Inferior parietal cortex (tissue), 1 donor: Measurements from ENCODE around the gene CCR8.
"Not testable (repeated sequence)": the region's sequence is repeated elsewhere in the genome, so short reads cannot be mapped to it uniquely, and the experiment has no call there.

Source experiments
- DNase-seq: peaks from one replicate; pipeline ENCODE4 v3.0.0-alpha.2; 2016; ENCODE audit errors: extremely low spot score

Gene CCR8

DNA sequence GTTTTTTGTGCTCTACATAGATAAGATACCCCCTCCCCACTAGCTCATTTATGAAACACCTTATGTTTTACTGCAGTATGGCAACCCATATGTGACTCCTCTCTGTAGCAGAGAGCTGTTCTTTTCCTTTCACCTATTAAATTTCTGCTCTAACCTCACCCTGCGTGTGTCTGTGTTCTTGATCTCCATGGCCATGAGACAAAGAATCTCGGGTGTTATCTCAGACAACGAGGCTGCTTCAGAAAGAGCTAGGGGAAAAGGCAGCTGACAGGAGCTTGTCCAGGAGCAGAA lies 18.0 kb downstream of the CCR8 start:
- no peak for DNase-seq

DNA sequence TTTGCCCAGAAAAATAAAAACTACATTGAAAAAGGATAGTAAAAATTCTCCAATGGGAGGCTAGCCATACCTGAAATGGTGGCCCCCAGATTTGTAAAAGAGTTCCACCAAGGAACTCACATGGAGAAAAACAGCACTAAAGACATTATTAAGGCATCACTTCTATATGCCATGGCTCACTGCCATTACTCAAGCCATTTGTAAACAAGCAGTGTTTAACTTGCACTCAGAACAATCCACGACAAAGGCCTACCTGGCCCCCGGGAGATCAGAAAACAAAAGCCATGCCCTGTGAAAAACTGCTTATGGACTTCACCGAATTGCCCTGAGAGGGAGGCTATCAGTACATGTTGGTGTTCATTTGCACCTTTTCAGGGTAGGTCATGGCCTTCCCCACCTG lies 19.6 kb downstream of the CCR8 start:
- no peak for DNase-seq

DNA sequence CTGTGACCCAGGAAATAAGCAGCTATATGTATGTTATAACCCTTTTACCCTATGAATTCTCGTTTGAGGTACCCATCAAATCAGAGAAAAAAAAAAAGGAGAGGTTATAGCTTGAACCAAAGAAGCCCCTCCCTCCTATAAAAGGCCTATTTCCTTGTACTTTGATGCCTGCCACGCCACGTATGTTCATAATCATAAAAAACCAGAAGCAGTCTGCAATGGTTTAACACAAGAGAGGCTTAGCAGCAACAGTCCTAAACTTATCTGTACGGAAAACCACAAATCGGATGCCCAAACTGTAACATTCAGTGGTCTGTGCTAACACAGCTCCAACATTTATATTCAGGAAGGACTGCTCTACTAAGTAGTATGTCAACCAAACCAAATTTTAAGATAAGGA lies 21.2 kb downstream of the CCR8 start:
- no peak for DNase-seq

DNA sequence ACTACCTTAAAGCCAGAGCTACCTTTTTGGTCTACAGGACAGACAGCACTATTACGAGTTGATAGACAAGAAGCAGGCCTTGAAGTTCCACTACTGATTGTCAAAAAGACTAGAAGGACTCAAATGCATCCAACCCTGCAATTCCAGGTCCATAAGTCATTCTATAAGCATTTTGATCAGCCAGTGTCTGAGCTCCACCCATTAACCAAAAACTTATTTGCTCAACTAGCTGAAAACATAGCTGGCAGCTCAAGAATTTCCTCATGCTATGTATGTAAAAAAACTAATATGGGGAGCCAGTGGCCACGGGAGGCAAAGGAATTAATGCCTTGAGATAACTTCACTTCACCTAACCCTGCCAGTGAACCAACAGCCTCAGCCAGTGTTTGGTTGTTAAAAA lies 21.6 kb downstream of the CCR8 start:
- DNase-seq, result not testable (repeated sequence)

DNA sequence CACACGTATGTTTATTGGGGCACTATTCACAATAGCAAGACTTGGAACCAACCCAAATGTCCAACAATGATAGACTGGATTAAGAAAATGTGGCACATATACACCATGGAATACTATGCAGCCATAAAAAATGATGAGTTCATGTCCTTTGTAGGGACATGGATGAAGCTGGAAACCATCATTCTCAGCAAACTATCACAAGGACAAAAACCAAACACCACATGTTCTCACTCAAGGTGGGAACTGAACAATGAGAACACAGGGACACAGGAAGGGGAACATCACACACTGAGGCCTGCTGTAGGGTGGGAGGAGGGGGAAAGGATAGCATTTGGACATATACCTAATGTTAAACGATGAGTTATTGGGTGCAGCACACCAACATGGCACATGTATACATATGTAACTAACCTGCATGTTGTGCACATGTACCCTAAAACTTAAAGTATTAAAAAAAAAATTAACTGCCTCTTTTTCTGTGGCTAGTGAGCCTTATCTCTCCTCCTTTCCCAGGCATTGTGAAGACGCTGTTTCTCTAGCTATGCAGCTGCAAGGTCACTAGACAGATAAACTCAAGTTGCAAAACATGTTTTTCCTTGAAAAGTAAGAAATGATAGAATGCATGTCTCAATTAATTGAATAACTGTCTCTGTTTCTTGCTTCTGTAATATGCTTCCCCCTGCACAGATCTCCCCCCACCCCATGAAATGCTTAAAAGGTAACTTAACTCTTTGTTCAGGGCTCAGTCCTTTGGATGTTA lies 23.8 kb downstream of the CCR8 start:
- DNase-seq, result not testable (repeated sequence)

DNA sequence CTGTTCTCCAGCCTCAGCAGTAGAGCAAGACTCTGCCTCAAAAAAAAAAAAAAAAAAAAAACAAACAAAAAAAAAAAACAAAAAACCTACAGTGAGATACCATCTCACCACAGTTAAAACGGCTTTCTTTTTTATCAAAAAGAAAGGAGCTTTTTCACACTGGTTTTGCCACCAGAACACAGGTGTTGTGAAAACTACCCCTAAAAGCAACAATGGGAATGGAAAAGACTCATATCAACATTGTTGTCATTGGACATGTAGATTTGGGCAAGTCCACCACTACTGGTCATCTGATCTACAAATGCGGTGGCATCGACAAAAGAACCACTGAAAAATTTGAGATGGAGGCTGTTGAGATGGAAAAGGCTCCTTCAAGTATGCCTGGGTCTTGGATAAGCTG lies 28.8 kb downstream of the CCR8 start:
- DNase-seq, result no peak

DNA sequence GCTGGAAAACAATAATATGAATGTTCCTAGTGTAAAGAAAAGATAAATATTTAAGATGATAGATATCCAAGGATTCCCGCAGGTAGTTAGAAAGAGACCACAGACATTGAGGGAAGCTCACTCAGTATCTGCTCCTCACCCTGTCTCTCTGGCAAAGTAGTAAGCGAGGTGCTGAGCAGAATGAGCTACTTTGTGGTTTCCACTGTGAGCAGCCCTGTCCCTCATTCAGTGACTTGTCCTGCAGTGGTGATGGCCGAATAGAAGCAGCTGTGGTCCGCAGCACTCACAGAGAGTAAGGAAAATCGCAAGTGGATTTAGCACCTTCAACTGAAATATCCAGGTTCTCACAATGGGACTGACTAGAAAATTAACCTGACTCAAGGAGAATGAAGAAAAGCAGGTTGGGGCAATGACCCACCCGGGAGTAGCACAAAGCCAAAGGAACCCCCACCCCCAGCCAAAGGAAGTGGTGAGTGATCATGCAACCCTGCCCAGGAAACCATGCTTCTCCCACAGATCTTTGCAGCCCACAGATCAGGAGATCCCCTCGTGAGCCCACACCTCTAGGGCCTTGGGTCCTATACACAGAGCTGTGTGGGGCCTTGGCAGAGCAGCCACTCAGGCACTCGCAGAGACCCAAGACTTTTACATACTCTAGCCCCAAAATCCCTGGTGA lies 31.9 kb downstream of the CCR8 start:
- DNase-seq, result no peak

DNA sequence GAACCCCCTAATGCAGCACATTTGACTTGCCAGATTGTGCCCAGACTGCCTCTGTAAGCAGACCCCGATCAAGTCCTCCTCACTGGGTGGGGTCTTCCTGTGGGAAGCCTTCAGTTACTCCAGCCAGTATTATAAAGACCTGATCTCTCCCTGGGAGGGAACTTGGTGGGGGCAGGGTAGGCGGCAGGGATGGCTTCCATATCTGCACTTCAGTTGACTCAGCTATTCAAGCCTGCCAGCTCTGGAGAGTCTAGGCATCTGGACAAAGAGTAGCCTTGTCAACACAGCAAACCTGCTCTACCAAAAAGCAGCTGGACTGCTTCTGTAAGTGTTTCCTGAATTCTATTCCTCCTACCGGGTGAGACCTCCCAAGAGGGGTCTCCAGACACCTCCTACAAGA lies 32.7 kb downstream of the CCR8 start:
- DNase-seq, result no peak

DNA sequence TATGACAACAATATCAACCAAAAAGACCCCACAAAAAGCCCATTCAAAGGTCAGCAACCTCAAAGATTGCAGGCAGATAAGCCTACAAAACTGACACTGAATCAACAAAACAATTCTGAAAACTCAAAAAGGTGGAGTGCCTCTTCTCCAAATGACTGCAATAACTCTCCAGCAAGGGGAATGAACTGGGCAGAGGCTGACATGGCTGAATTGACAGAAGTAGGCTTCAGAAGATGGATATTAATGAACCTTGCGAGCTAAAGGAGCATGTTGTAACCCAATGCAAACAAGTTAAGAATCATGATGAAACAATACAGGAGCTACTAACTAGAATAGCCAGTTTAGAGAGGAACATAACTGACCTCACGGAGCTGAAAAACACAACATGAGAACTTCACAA lies 33.3 kb downstream of the CCR8 start:
- DNase-seq, result no peak

DNA sequence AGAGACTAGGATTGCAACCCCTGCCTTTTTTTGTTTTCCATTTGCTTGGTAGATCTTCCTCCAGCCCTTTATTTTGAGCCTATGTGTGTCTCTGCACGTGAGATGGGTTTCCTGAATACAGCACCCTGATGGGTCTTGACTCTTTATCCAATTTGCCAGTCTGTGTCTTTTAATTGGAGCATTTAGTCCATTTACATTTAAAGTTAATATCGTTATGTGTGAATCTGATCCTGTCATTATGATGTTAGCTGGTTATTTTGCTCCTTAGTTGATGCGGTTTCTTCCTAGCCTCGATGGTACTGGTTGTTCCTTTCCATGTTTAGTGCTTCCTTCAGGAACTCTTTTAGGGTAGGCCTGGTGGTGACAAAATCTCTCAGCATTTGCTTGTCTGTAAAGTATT lies 40.9 kb downstream of the CCR8 start:
- DNase-seq, result not testable (repeated sequence)

DNA sequence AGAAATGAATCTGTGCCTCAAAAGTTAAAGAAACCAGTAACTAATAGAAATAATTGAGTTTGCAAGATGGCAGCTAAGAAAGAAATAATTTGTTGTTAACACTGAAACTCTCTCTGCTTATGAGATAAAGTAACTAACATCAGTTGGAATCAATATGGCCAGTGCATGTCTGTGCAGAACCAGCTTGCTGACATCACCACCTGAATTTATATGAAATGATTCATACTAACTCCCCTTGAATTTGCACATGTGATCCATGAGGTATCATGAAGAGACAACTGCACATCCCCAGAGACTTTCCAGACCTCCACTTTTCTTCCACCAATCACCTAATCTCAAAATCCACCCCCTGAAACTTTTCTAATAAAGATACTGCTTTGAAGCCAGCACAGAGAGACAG lies 43.3 kb downstream of the CCR8 start:
- DNase-seq, result no peak

DNA sequence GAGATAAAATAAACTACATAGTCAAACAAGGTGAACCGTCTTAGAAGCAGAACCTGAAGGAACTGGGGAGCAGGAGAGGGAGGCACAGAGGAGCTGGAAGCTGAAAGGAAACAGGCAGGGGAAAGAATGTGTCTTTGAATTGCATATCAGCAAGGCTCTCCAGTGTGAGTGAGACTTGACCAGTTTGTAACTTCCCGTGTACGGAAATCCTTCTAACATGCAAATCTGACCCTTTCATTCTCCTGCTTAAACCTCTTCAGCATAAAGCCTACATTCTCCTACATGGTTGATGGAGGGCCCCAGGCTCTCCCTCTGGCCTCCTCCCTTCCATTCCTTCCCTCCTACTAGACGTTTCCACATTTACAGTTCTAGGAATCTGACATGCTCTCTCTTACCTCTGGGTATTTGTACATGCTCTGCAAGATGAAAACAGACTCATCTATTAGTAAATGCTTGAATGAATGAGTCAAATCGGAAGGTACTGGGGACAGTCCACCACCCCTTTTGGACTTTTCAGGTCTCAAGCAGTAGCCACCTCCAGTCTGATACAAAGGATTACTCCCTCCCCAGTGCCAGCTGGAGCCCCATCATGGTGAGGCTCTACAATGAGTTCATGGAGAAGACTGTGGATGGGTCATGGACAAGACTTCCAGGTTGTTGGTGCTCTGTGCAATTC lies 47.6 kb downstream of the CCR8 start:
- DNase-seq, result no peak

DNA sequence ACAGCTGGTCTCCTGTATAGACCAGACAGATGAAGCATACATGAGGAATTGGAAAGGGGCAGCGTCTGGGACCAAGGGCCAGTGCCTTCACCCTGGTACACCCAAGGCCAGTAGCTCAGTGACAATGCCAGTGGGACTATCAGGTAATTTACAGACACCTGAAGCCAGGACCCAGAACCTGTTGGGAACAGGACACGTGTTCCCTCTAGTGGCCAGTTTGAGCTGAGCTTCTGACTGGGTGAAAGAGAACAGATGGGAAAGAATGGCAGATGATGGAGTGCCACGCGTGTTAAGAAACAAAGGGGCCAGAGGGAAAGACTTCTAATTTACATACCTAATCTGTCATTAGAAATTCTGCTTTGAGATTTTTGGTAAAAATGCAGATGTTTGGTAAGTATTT lies 48.6 kb downstream of the CCR8 start:
- DNase-seq, result peak; percentile 17

DNA sequence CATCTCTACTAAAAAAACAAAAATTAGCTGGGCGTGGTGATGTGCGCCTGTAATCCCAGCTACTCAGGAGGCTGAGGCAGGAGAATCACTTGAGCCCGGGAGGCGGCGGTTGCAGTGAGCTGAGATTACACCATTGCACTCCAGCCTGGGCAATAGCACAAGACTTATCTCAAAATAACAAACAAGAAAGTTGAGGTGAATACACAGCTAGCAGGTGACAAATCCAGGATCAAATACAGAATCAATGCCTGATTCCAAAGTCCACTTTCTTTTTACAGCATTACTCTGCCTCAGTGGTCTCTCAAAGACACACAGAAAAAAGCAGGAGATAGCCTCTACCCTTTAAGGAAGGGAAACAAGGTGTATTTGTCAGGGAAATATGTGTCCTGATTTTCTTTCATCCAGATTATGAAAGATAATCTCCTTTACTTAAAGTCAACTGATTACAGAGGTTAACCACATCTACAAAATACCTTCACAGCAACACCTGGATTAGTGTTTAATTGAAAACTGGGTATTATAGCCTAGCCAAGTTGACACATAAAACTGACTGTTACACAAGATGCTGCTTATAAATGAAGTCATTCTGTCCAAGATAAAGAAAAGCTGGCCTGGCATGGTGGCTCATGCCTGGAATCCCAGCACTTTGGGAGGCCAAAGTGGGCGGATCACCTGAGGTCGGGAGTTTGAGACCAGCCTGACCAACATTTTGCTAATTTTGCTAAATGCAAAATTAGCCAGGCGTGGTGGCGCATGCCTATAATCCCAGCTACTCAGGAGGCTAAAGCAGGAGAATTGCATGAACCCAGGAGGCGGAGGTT lies 49.7 kb downstream of the CCR8 start:
- DNase-seq, result no peak

DNA sequence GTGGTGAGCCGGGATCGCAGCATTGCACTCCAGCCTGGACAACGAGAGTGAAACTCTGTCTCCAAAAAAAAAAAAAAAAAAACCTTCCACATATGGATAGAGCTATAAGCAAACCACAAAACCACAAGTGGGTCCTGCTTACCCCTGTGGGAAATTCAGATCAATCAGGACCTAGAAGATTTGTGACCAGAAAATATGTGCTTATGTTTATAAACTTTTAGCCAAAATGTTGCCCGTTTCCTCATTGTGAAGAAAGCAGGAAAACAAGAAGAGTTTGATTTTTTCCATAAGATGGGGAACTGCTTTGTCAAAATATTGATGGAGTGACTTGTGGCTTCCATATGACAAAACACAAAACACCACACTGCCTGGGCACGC lies 50.3 kb downstream of the CCR8 start:
- DNase-seq, result no peak

DNA sequence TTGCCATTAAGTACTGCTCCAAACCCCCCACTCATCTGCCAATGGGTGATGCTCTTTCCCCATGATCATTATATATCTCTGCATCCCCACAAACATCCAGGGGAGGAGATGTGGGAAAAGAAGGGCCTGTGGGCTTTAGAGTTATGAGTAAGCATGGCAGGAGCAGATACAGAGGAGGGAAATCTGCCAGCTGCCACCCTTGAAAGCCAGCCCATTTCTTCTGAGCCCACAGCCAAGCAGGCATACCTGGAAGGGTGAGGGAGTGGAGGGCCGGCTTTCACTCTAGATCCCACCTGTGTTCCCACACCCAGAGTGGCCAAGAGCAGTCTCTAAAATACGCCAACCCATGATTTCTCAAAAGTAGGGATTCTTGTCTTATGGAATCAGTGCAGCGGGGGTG lies 51.9 kb downstream of the CCR8 start:
- DNase-seq, result no peak
